ENCODE results near the gene RNF32.

RNF32 gene

GRCh38 chr7:156608173-156608478 lies 32.4 kb upstream of the RNF32 start:
- H3K4me3 ChIP-seq (ENCODE audit: low read depth, low read length): peak overlapping the region; percentile 18
- no peak for DNase-seq (ENCODE audit: low read depth, low spot score)
- CTCF ChIA-PET: no interaction called here
- no peak for TF ChIP-seq CTCF (IDR thresholded peaks at IDR 0.05; ENCODE audit: insufficient read depth, low read length, missing control alignments)
- POLR2A ChIA-PET: no interaction called here

- no peak for DNase-seq (ENCODE audit: low read depth, low spot score)
- POLR2A ChIA-PET: no interaction called here
- CTCF ChIA-PET: no interaction called here
- TF ChIP-seq CTCF (IDR thresholded peaks at IDR 0.05; ENCODE audit: insufficient read depth, low read length, missing control alignments): no peak
- no peak overlapping the region for H3K4me3 ChIP-seq (ENCODE audit: low read depth, low read length)
These were observed 31.3 kb upstream of the RNF32 start for GRCh38 chr7:156609010-156609877.

GRCh38 chr7:156610130-156610529 lies 30.4 kb upstream of the RNF32 start:
- ChIA-PET POLR2A (no interaction called here), CTCF (no interaction called here)
- H3K4me3 ChIP-seq (ENCODE audit: low read depth, low read length): no peak overlapping the region
- no peak for TF ChIP-seq CTCF (IDR thresholded peaks at IDR 0.05; ENCODE audit: insufficient read depth, low read length, missing control alignments)
- no peak for DNase-seq (ENCODE audit: low read depth, low spot score)

- no peak for DNase-seq (ENCODE audit: low read depth, low spot score)
- no peak for TF ChIP-seq CTCF (IDR thresholded peaks at IDR 0.05; ENCODE audit: insufficient read depth, low read length, missing control alignments)
- ChIA-PET POLR2A (no interaction called here), CTCF (no interaction called here)
- H3K4me3 ChIP-seq (ENCODE audit: low read depth, low read length): no peak overlapping the region
These were observed 30.0 kb upstream of the RNF32 start for GRCh38 chr7:156610601-156611000.

- POLR2A ChIA-PET: no interaction called here
- no peak for TF ChIP-seq CTCF (IDR thresholded peaks at IDR 0.05; ENCODE audit: insufficient read depth, low read length, missing control alignments)
- CTCF ChIA-PET: no interaction called here
- no peak overlapping the region for H3K4me3 ChIP-seq (ENCODE audit: low read depth, low read length)
- no peak for DNase-seq (ENCODE audit: low read depth, low spot score)
These were observed 29.3 kb upstream of the RNF32 start for GRCh38 chr7:156611014-156612010.

- ChIA-PET POLR2A (no interaction called here), CTCF (no interaction called here)
- no peak for TF ChIP-seq CTCF (IDR thresholded peaks at IDR 0.05; ENCODE audit: insufficient read depth, low read length, missing control alignments)
- H3K4me3 ChIP-seq (ENCODE audit: low read depth, low read length): no peak overlapping the region
- DNase-seq (ENCODE audit: low read depth, low spot score): no peak
These were observed 27.6 kb upstream of the RNF32 start for GRCh38 chr7:156612930-156613329.
